ENCODE measurements around the gene BAIAP2L2. TPM values are rescaled to one million over a fixed set of nuclear protein-coding genes. Genes with fewer than 3 reads are reported as not detected.

Gene BAIAP2L2
- total and polyA plus RNA-seq, 10 of the 15 experiments (the other 5 are each of a cell fraction or from before 2014, with no cell fraction given): 0.08 to 0.38 (median 0.14) TPM; not detected in 6

DNA sequence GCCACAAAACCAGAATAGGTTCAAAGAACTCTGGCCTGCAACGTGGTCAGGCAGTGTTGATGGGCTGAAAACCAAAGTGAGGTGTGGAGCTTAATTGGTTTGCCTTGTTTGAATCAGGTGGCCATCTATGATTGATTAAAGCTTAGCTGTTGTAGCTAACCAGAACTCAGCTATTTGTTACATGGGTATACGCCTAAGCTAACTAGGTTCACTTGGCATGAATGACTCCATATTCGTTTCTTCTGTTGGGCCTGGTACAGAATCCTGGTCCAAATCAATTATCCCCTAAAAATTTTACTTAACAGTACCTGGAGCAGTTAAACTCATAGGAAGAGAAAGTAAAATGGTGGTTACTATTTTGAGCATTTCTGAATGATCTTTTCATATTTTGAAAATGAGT, 7.7 kb upstream of the BAIAP2L2 start:
- no peak for TF ChIP-seq ASH2L (IDR thresholded peaks at IDR 0.05; ENCODE audit: borderline replicate concordance, low read depth)
- TF ChIP-seq NR2C2 (IDR thresholded peaks at IDR 0.05; ENCODE audit: borderline replicate concordance, control insufficient read depth, insufficient read length, low read depth): no peak
- TF ChIP-seq, protein P1, sequence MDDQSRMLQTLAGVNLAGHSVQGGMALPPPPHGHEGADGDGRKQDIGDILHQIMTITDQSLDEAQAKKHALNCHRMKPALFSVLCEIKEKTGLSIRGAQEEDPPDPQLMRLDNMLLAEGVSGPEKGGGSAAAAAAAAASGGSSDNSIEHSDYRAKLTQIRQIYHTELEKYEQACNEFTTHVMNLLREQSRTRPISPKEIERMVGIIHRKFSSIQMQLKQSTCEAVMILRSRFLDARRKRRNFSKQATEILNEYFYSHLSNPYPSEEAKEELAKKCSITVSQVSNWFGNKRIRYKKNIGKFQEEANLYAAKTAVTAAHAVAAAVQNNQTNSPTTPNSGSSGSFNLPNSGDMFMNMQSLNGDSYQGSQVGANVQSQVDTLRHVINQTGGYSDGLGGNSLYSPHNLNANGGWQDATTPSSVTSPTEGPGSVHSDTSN (IDR thresholded peaks at IDR 0.05; ENCODE audit: insufficient replicate concordance, low read depth, low read length): no peak
- peak; percentile 54; the same call in 1 of the 2 replicates for TF ChIP-seq ZNF592 (IDR thresholded peaks at IDR 0.05)
- no peak for TF ChIP-seq MXI1 (IDR thresholded peaks at IDR 0.05; ENCODE audit: low read depth, low read length)
- TF ChIP-seq, protein P2, sequence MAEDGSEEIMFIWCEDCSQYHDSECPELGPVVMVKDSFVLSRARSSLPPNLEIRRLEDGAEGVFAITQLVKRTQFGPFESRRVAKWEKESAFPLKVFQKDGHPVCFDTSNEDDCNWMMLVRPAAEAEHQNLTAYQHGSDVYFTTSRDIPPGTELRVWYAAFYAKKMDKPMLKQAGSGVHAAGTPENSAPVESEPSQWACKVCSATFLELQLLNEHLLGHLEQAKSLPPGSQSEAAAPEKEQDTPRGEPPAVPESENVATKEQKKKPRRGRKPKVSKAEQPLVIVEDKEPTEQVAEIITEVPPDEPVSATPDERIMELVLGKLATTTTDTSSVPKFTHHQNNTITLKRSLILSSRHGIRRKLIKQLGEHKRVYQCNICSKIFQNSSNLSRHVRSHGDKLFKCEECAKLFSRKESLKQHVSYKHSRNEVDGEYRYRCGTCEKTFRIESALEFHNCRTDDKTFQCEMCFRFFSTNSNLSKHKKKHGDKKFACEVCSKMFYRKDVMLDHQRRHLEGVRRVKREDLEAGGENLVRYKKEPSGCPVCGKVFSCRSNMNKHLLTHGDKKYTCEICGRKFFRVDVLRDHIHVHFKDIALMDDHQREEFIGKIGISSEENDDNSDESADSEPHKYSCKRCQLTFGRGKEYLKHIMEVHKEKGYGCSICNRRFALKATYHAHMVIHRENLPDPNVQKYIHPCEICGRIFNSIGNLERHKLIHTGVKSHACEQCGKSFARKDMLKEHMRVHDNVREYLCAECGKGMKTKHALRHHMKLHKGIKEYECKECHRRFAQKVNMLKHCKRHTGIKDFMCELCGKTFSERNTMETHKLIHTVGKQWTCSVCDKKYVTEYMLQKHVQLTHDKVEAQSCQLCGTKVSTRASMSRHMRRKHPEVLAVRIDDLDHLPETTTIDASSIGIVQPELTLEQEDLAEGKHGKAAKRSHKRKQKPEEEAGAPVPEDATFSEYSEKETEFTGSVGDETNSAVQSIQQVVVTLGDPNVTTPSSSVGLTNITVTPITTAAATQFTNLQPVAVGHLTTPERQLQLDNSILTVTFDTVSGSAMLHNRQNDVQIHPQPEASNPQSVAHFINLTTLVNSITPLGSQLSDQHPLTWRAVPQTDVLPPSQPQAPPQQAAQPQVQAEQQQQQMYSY (CRISPR knock-in tag; IDR thresholded peaks at IDR 0.05): no peak
- TF ChIP-seq, protein P3, sequence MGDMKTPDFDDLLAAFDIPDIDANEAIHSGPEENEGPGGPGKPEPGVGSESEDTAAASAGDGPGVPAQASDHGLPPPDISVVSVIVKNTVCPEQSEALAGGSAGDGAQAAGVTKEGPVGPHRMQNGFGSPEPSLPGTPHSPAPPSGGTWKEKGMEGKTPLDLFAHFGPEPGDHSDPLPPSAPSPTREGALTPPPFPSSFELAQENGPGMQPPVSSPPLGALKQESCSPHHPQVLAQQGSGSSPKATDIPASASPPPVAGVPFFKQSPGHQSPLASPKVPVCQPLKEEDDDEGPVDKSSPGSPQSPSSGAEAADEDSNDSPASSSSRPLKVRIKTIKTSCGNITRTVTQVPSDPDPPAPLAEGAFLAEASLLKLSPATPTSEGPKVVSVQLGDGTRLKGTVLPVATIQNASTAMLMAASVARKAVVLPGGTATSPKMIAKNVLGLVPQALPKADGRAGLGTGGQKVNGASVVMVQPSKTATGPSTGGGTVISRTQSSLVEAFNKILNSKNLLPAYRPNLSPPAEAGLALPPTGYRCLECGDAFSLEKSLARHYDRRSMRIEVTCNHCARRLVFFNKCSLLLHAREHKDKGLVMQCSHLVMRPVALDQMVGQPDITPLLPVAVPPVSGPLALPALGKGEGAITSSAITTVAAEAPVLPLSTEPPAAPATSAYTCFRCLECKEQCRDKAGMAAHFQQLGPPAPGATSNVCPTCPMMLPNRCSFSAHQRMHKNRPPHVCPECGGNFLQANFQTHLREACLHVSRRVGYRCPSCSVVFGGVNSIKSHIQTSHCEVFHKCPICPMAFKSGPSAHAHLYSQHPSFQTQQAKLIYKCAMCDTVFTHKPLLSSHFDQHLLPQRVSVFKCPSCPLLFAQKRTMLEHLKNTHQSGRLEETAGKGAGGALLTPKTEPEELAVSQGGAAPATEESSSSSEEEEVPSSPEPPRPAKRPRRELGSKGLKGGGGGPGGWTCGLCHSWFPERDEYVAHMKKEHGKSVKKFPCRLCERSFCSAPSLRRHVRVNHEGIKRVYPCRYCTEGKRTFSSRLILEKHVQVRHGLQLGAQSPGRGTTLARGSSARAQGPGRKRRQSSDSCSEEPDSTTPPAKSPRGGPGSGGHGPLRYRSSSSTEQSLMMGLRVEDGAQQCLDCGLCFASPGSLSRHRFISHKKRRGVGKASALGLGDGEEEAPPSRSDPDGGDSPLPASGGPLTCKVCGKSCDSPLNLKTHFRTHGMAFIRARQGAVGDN (IDR thresholded peaks at IDR 0.05): peak; percentile 30; the same call in 1 of the 2 replicates
- Histone ChIP-seq H3K4me3 (no peak overlapping the region), H2AFZ (ENCODE audit: control insufficient read depth, low read depth, low read length) (no peak overlapping the region), H3K27ac (ENCODE audit: control insufficient read depth, insufficient read depth) (no peak overlapping the region), H3K36me3 (ENCODE audit: control insufficient read depth in 2 of 2, insufficient read depth in 2 of 2, low read length in 1 of 2) (no peaks in the 10 kb centered on the region; a peak in 1 of 4 replicates), H4K20me1 (ENCODE audit: control insufficient read depth, insufficient read depth) (no peaks in the 10 kb centered on the region), H3K79me2 (ENCODE audit: control insufficient read depth, insufficient read depth, low read length) (no peaks in the 10 kb centered on the region), H3K9me3 (replicated peaks; ENCODE audit: control insufficient read depth, insufficient read depth, low read length) (no peaks in the 10 kb centered on the region), H3K27me3 (replicated peaks in 1 of 2; ENCODE audit: control insufficient read depth in 2 of 2, insufficient read depth in 2 of 2, low read length in 1 of 2) (no peaks in the 10 kb centered on the region), H3K4me2 (ENCODE audit: control insufficient read depth, insufficient read depth) (no peak overlapping the region), H3K4me1 (ENCODE audit: control insufficient read depth, insufficient read depth, low read length) (no peaks in the 10 kb centered on the region), H3K9ac (ENCODE audit: control insufficient read depth, insufficient read depth, low read length) (no peak overlapping the region)
- 68% methylated on average over 3 of the region's 3 CpGs for WGBS (ENCODE audit: insufficient coverage, insufficient replicate concordance, low lambda C conversion rate, missing lambda C conversion rate)
- intact Hi-C loops (cut with micrococcal nuclease; ENCODE audit: unreplicated experiment): loop anchor here (10.0 kb wide), 2 partner anchors 97 to 237 kb away; no protein-coding TSS in a partner anchor
- RAD21 ChIA-PET (ENCODE audit: unreplicated experiment): interaction anchor here (0.8 kb wide), 1 partner anchor 16 kb away, joined by 3 read pairs; no protein-coding TSS in a partner anchor
- BruUV-seq (replicated peaks): no TSS peak
- FAIRE-seq: no peak
- ATAC-seq: no peak
- DNase-seq (ENCODE audit: low read depth, low spot score): no peak
- SMC1A ChIA-PET (ENCODE audit: uncharacterized antibody, unreplicated experiment): interaction anchor here (1.0 kb wide), 1 partner anchor 77 kb away, joined by 3 read pairs; no protein-coding TSS in a partner anchor
- in situ Hi-C loops (cut with MboI): no loop called here
- CTCF ChIA-PET: interaction anchor here (1.7 kb wide), 1 partner anchor 66 kb away, joined by 7 read pairs; no protein-coding TSS in a partner anchor
- POLR2A ChIA-PET: no interaction called here

Measured in GM12878 (cell line).